Keratinocyte (primary cell): ENCODE measurements around the gene CRABP1. TPM values are rescaled to one million over a fixed set of nuclear protein-coding genes. Genes with fewer than 3 reads are reported as not detected.

Experiments used
- DNase-seq: peaks from one replicate; pipeline ENCODE4 v3.0.0-alpha.2; 2011; ENCODE audit warnings: low read depth, missing footprints, low spot score
- FAIRE-seq: peaks from 2 replicates; lab custom pipeline; 2011; peaks lifted over from hg19 to GRCh38; lab: Jason Lieb, UNC
- H2AFZ ChIP-seq: 2 replicates; pipeline ENCODE4 v1.6.0; 2012; ENCODE audit warnings: low read length, control low read depth, inconsistent platforms; ENCODE audit not compliant: control insufficient read depth
- H3K27ac ChIP-seq: 2 replicates; pipeline ENCODE4 v1.5.1; 2011; ENCODE audit warnings: low read length; ENCODE audit not compliant: control insufficient read depth, insufficient read depth
- H3K27me3 ChIP-seq: 3 replicates; pipeline ENCODE4 v1.6.0; 2011; ENCODE audit warnings: low read length; ENCODE audit not compliant: control insufficient read depth, insufficient read depth; ENCODE audit errors: extremely low read depth
- H3K36me3 ChIP-seq, 2 experiments: 2 replicates in 1 of 2; 3 replicates in 1 of 2; pipeline ENCODE4 v1.5.1; 2011; ENCODE audit warnings: low read length in 2 of 2, mild to moderate bottlenecking in 1 of 2; ENCODE audit not compliant: control insufficient read depth in 2 of 2, insufficient read depth in 2 of 2; ENCODE audit errors: extremely low read depth in 1 of 2
- H3K4me1 ChIP-seq: 3 replicates; pipeline ENCODE4 v1.5.1; 2011; ENCODE audit warnings: low read length; ENCODE audit not compliant: control insufficient read depth, insufficient read depth; ENCODE audit errors: extremely low read depth
- H3K4me2 ChIP-seq: 3 replicates; pipeline ENCODE4 v1.6.0; 2011; ENCODE audit warnings: low read depth, low read length; ENCODE audit not compliant: control insufficient read depth, insufficient read depth; ENCODE audit errors: extremely low read depth
- H3K4me3 ChIP-seq, 3 experiments: fragments of 200-600 bp in 1 of 3; sonication (generic) in 1 of 3; 2 replicates in 2 of 3; 3 replicates in 1 of 3; pipeline ENCODE4 v1.5.1; 2011 to 2016; ENCODE audit warnings: low read length in 3 of 3, mild to moderate bottlenecking in 3 of 3, control low read depth in 2 of 3, inconsistent platforms in 1 of 3, low read depth in 1 of 3, mixed read lengths in 1 of 3, mixed run types in 1 of 3, moderate library complexity in 1 of 3; ENCODE audit not compliant: control insufficient read depth in 2 of 3, insufficient read depth in 2 of 3; ENCODE audit errors: extremely low read depth in 1 of 3
- H3K79me2 ChIP-seq: 2 replicates; pipeline ENCODE4 v1.6.0; 2012; ENCODE audit warnings: low read length; ENCODE audit not compliant: control insufficient read depth, insufficient read depth
- H3K9ac ChIP-seq: 3 replicates; pipeline ENCODE4 v1.6.0; 2011; ENCODE audit warnings: low read length; ENCODE audit not compliant: control insufficient read depth, insufficient read depth; ENCODE audit errors: extremely low read depth
- H3K9me1 ChIP-seq: 3 replicates; pipeline ENCODE4 v1.6.0; 2011; ENCODE audit warnings: low read length; ENCODE audit not compliant: control insufficient read depth, insufficient read depth; ENCODE audit errors: extremely low read depth
- H3K9me3 ChIP-seq: 2 replicates; pipeline ENCODE4 v1.5.1; 2012; ENCODE audit warnings: low read depth, low read length; ENCODE audit not compliant: control insufficient read depth
- H4K20me1 ChIP-seq: 3 replicates; pipeline ENCODE4 v1.6.0; 2011; ENCODE audit warnings: low read length; ENCODE audit not compliant: control insufficient read depth, insufficient read depth; ENCODE audit errors: extremely low read depth
- CTCF ChIP-seq, 3 experiments: IDR thresholded peaks in 1 of 3; conservative IDR thresholded peaks in 1 of 3; optimal IDR thresholded peaks in 1 of 3; 2 replicates in 2 of 3; 3 replicates in 1 of 3; pipeline versions ENCODE3 to v1.5.1; 2011; ENCODE audit warnings: low read length in 3 of 3, mild to moderate bottlenecking in 3 of 3, moderate library complexity in 2 of 3, control low read depth in 1 of 3, inconsistent platforms in 1 of 3; ENCODE audit not compliant: insufficient read depth in 2 of 3; ENCODE audit errors: extremely low read depth in 1 of 3
- EZH2 ChIP-seq: IDR thresholded peaks from one replicate; pipeline ENCODE4 v1.6.1; 2012; ENCODE audit warnings: inconsistent platforms, mild to moderate bottlenecking, low read length, moderate library complexity
- dilution Hi-C: fragments of 300-500 bp; cut with MboI; formaldehyde crosslinking; loops from one replicate; pipeline ENCODE4 v1.7.0; 2020; ENCODE audit warnings: low sequenced_read_pairs; ENCODE audit not compliant: extremely low pct_ligation_motif_present
- polyA minus RNA-seq, 3 experiments: library from RNA; depleted of rRNA, polyadenylated mRNA; stranded (reverse); fragments of >200 nt; gene quantifications; 1 replicate in 1 of 3; 2 replicates in 1 of 3; 3 replicates in 1 of 3; pipeline ENCODE4 v1.2.3, GENCODE V29; 2011
- polyA plus RNA-seq, 5 experiments: library from polyadenylated mRNA; depleted of rRNA in 3 of 5; stranded (reverse) in 3 of 5; stranded (forward) in 1 of 5; unstranded in 1 of 5; fragments of >200 nt; gene quantifications; 1 replicate in 1 of 5; 2 replicates in 3 of 5; 3 replicates in 1 of 5; pipeline versions ENCODE4 v1.2.1 to v1.2.3, GENCODE V29; 2011 to 2012; ENCODE audit warnings: missing spikeins in 2 of 5, low read depth in 1 of 5, low replicate concordance in 1 of 5

Gene CRABP1
- polyA plus RNA-seq (not detected in 3 replicates), polyA minus RNA-seq (not detected in 3 replicates)
- not detected for polyA plus RNA-seq (2011; ENCODE audit: low read depth)
- not detected in 2 replicates for polyA plus RNA-seq (2011; cell fraction: cytosol; rRNA removed)
- polyA plus RNA-seq (2011; cell fraction: nucleus; rRNA removed) = not detected in 2 replicates
- not detected in 2 replicates for polyA plus RNA-seq (2012; ENCODE audit: low replicate concordance)
- not detected for polyA minus RNA-seq (2011; cell fraction: cytosol; rRNA and poly(A)+ RNA removed)
- not detected in 2 replicates for polyA minus RNA-seq (2011; cell fraction: nucleus; rRNA and poly(A)+ RNA removed)

- no peak within 1 kb of the TSS for H3K27ac ChIP-seq
- no peaks in the 10 kb centered on the region for H3K9me3 ChIP-seq
- DNase-seq = no peak
- H3K27me3 ChIP-seq = peaks cover 49% of the 10 kb centered on the region
- no peaks in the 10 kb centered on the region for H3K4me1 ChIP-seq
- no peak within 1 kb of the TSS for H2AFZ ChIP-seq
- no peaks in the 10 kb centered on the region for H3K9me1 ChIP-seq
- TF ChIP-seq EZH2 = peak; percentile 34
- TF ChIP-seq CTCF (optimal IDR thresholded peaks at IDR 0.05 in 1 of 3, IDR thresholded peaks at IDR 0.05 in 1 of 3, conservative IDR thresholded peaks at IDR 0.05 in 1 of 3; ENCODE audit: extremely low read depth in 1 of 3, insufficient read depth in 2 of 3, low read length in 3 of 3) = no peak
- H3K9ac ChIP-seq = no peak within 1 kb of the TSS
- dilution Hi-C loops = no loop called here
- H3K79me2 ChIP-seq = no peaks in the 10 kb centered on the region
- no peak for FAIRE-seq
- H3K4me2 ChIP-seq = no peak within 1 kb of the TSS
- no peaks in the 10 kb centered on the region for H3K36me3 ChIP-seq
- H3K4me3 ChIP-seq = peak within 1 kb of the TSS in 1 of 3 experiments; percentile 22
- H4K20me1 ChIP-seq = no peaks in the 10 kb centered on the region
Observed at GRCh38 chr15:78340231-78341056, at the start of gene CRABP1. Gene CRABP1, plus strand, starts transcription at chr15:78340353. Its CDS starts 76 bp downstream, at chr15:78340429.

- Histone ChIP-seq H3K9ac (no peak overlapping the region), H2AFZ (no peak overlapping the region), H3K27ac (no peak overlapping the region), H3K9me3 (no peaks in the 10 kb centered on the region), H4K20me1 (no peaks in the 10 kb centered on the region), H3K4me3 (no peak overlapping the region), H3K9me1 (no peaks in the 10 kb centered on the region), H3K4me1 (no peaks in the 10 kb centered on the region), H3K27me3 (no peaks in the 10 kb centered on the region), H3K4me2 (no peak overlapping the region), H3K79me2 (peaks cover 7% of the 10 kb centered on the region), H3K36me3 (peaks cover 19 to 24% of the 10 kb centered on the region in 2 experiments)
- dilution Hi-C loops = no loop called here
- no peak for TF ChIP-seq CTCF (optimal IDR thresholded peaks at IDR 0.05 in 1 of 3, IDR thresholded peaks at IDR 0.05 in 1 of 3, conservative IDR thresholded peaks at IDR 0.05 in 1 of 3; ENCODE audit: extremely low read depth in 1 of 3, insufficient read depth in 2 of 3, low read length in 3 of 3)
- TF ChIP-seq EZH2 = no peak
- FAIRE-seq = no peak
- DNase-seq = no peak
Observed at GRCh38 chr15:78291052-78291451, 49.1 kb upstream of the CRABP1 start.
